SK-N-SH treated with all-trans-retinoic acid at 6 μM for 48 hours (cell line): ENCODE data around the gene PRX.
"Not testable (repeated sequence)": the region's sequence is repeated elsewhere in the genome, so short reads cannot be mapped to it uniquely, and the experiment has no call there.

ENCODE experiments used
- ATAC-seq: fragments of 200-7000 bp; cut with Tn5 transposase; 3 replicates; pipeline ENCODE4 v1.9.1; 2020; ENCODE audit warnings: mild to moderate bottlenecking, moderate library complexity
- ARNTL ChIP-seq: fragments of 450-650 bp; formaldehyde crosslinking; IDR thresholded peaks from 2 replicates; pipeline ENCODE4 v1.5.0; 2020; ENCODE audit warnings: low read depth, mild to moderate bottlenecking, moderate library complexity, borderline replicate concordance
- BACH2 ChIP-seq: fragments of 250-450 bp; sonication (Bioruptor Pico); IDR thresholded peaks from 2 replicates; pipeline ENCODE4 v1.9.0; 2021; ENCODE audit warnings: mild to moderate bottlenecking, borderline replicate concordance
- CREB5 ChIP-seq: fragments of 250-450 bp; sonication (Bioruptor Pico); IDR thresholded peaks from 2 replicates; pipeline ENCODE4 v1.5.1; 2020; ENCODE audit warnings: low read depth, mild to moderate bottlenecking, moderate library complexity
- CSDC2 ChIP-seq: fragments of 250-450 bp; sonication (Bioruptor Pico); IDR thresholded peaks from 2 replicates; pipeline ENCODE4 v1.5.0; 2020; ENCODE audit warnings: mild to moderate bottlenecking, moderate library complexity
- CSRNP3 ChIP-seq: fragments of 250-450 bp; sonication (Bioruptor Pico); IDR thresholded peaks from 2 replicates; pipeline ENCODE4 v1.5.1; 2021; ENCODE audit warnings: mild to moderate bottlenecking, moderate library complexity
- ESRRG ChIP-seq: fragments of 250-450 bp; sonication (Bioruptor Pico); IDR thresholded peaks from 2 replicates; pipeline ENCODE4 v1.6.1; 2021; ENCODE audit warnings: mild to moderate bottlenecking
- GLIS3 ChIP-seq: fragments of 250-450 bp; sonication (Bioruptor Pico); IDR thresholded peaks from 2 replicates; pipeline ENCODE4 v1.5.0; 2020; ENCODE audit warnings: mild to moderate bottlenecking, moderate library complexity
- ISL1 ChIP-seq: fragments of 250-450 bp; sonication (Bioruptor Pico); IDR thresholded peaks from 2 replicates; pipeline ENCODE4 v2.1.2; 2022; ENCODE audit warnings: mild to moderate bottlenecking, moderate library complexity
- OSR1 ChIP-seq: fragments of 250-450 bp; sonication (Bioruptor Pico); IDR thresholded peaks from 2 replicates; pipeline ENCODE4 v1.8.0; 2022; ENCODE audit warnings: moderate library complexity, mild to moderate bottlenecking, inconsistent platforms
- PATZ1 ChIP-seq: fragments of 250-450 bp; sonication (Bioruptor Pico); IDR thresholded peaks from 2 replicates; pipeline ENCODE4 v1.8.0; 2020; ENCODE audit warnings: mild to moderate bottlenecking, moderate library complexity, borderline replicate concordance
- POU6F1 ChIP-seq: fragments of 250-450 bp; sonication (Bioruptor Pico); IDR thresholded peaks from 2 replicates; pipeline ENCODE4 v1.8.0; 2021; ENCODE audit warnings: low read depth, mild to moderate bottlenecking, moderate library complexity, borderline replicate concordance
- PPARA ChIP-seq: fragments of 250-450 bp; sonication (Bioruptor Pico); IDR thresholded peaks from 2 replicates; pipeline ENCODE4 v1.5.0; 2020; ENCODE audit warnings: mild to moderate bottlenecking, borderline replicate concordance
- RARB ChIP-seq: fragments of 250-450 bp; sonication (Bioruptor Pico); IDR thresholded peaks from 2 replicates; pipeline ENCODE4 v1.8.0; 2021; ENCODE audit warnings: mild to moderate bottlenecking, moderate library complexity
- SNAI2 ChIP-seq: fragments of 250-450 bp; sonication (Bioruptor Pico); IDR thresholded peaks from 2 replicates; pipeline ENCODE4 v1.5.0; 2020; ENCODE audit warnings: mild to moderate bottlenecking, moderate library complexity
- TCF4 ChIP-seq: fragments of 250-450 bp; sonication (Bioruptor Pico); IDR thresholded peaks from 2 replicates; pipeline ENCODE4 v1.8.0; 2021; ENCODE audit warnings: mild to moderate bottlenecking, moderate library complexity, borderline replicate concordance
- TOX ChIP-seq: fragments of 250-450 bp; sonication (Bioruptor Pico); IDR thresholded peaks from 2 replicates; pipeline ENCODE4 v1.8.0; 2021; ENCODE audit warnings: mild to moderate bottlenecking, moderate library complexity, borderline replicate concordance
- ZC3H10 ChIP-seq: fragments of 250-450 bp; sonication (Bioruptor Pico); IDR thresholded peaks from 2 replicates; pipeline ENCODE4 v1.5.1; 2021; ENCODE audit warnings: mild to moderate bottlenecking, moderate library complexity
- ZFP3 ChIP-seq: fragments of 250-450 bp; sonication (Bioruptor Pico); IDR thresholded peaks from 2 replicates; pipeline ENCODE4 v1.5.0; 2020; ENCODE audit warnings: mild to moderate bottlenecking, moderate library complexity
- ZFP30 ChIP-seq: fragments of 450-650 bp; formaldehyde crosslinking; IDR thresholded peaks from 2 replicates; pipeline ENCODE4 v1.5.0; 2022; ENCODE audit warnings: mild to moderate bottlenecking, moderate library complexity
- ZNF565 ChIP-seq: fragments of 450-650 bp; formaldehyde crosslinking; conservative IDR thresholded peaks from 2 replicates; pipeline ENCODE4 v1.5.0; 2020; ENCODE audit warnings: low read depth, mild to moderate bottlenecking, moderate library complexity
- ZNF70 ChIP-seq: fragments of 450-650 bp; formaldehyde crosslinking; IDR thresholded peaks from 2 replicates; pipeline ENCODE4 v1.5.0; 2020; ENCODE audit warnings: mild to moderate bottlenecking, moderate library complexity
- ZNF8 ChIP-seq: fragments of 450-650 bp; formaldehyde crosslinking; IDR thresholded peaks from 2 replicates; pipeline ENCODE4 v1.5.0; 2020; ENCODE audit warnings: mild to moderate bottlenecking, moderate library complexity

The PRX gene

GRCh38 chr19:40411958-40412499, 1.1 kb downstream of the PRX start:
- ATAC-seq, result no peak
- TF ChIP-seq POU6F1 (CRISPR knock-in tag) (no peak), ZNF70 (CRISPR knock-in tag) (no peak), CSRNP3 (CRISPR knock-in tag) (no peak), GLIS3 (CRISPR knock-in tag) (no peak), ZNF565 (CRISPR knock-in tag) (no peak), OSR1 (no peak), TOX (CRISPR knock-in tag) (no peak), ZC3H10 (no peak), ARNTL (CRISPR knock-in tag) (no peak), ZFP30 (no peak), ZFP3 (CRISPR knock-in tag) (no peak), CSDC2 (CRISPR knock-in tag) (no peak), ISL1 (CRISPR knock-in tag) (no peak), TCF4 (no peak), RARB (CRISPR knock-in tag) (no peak)

- TF ChIP-seq ZFP3 (CRISPR knock-in tag) (no peak), BACH2 (CRISPR knock-in tag) (no peak), RARB (CRISPR knock-in tag) (no peak), CSDC2 (CRISPR knock-in tag) (no peak), OSR1 (no peak), PATZ1 (CRISPR knock-in tag) (no peak), ZNF565 (CRISPR knock-in tag) (no peak), POU6F1 (CRISPR knock-in tag) (no peak), ZNF8 (CRISPR knock-in tag) (no peak), ESRRG (CRISPR knock-in tag) (no peak), ZFP30 (no peak), ZC3H10 (no peak), GLIS3 (CRISPR knock-in tag) (no peak), ZNF70 (CRISPR knock-in tag) (no peak), ARNTL (CRISPR knock-in tag) (no peak), CREB5 (CRISPR knock-in tag) (no peak), PPARA (no peak)
- peak; percentile 39 for ATAC-seq
These were observed 1.9 kb downstream of the PRX start for GRCh38 chr19:40411125-40411842.

- no peak for TF ChIP-seq CREB5 (CRISPR knock-in tag)
- TF ChIP-seq SNAI2 (CRISPR knock-in tag), result no peak
- no peak for TF ChIP-seq ZC3H10
- no peak for TF ChIP-seq TOX (CRISPR knock-in tag)
- TF ChIP-seq BACH2 (CRISPR knock-in tag), result no peak
- no peak for TF ChIP-seq PATZ1 (CRISPR knock-in tag)
- TF ChIP-seq GLIS3 (CRISPR knock-in tag), result no peak
- no peak for TF ChIP-seq RARB (CRISPR knock-in tag)
- TF ChIP-seq ZNF70 (CRISPR knock-in tag), result no peak
- no peak for TF ChIP-seq ZNF8 (CRISPR knock-in tag)
- no peak for TF ChIP-seq ISL1 (CRISPR knock-in tag)
- no peak for TF ChIP-seq ESRRG (CRISPR knock-in tag)
- no peak for TF ChIP-seq CSDC2 (CRISPR knock-in tag)
- TF ChIP-seq TCF4, result no peak
- no peak for TF ChIP-seq OSR1
- TF ChIP-seq ZFP30, result no peak
- no peak for TF ChIP-seq PPARA
- no peak for ATAC-seq
These were observed 3.2 kb downstream of the PRX start for GRCh38 chr19:40410030-40410389.

- not testable (repeated sequence) for ATAC-seq
These were observed 4.6 kb downstream of the PRX start for GRCh38 chr19:40408598-40408925.
